IMR-90 (cell line): Measurements from ENCODE around the gene CCSER1. TPM values are rescaled to one million over a fixed set of nuclear protein-coding genes. Genes with fewer than 3 reads are reported as not detected.

Source experiments
- ATAC-seq: fragments of 200-7000 bp; cut with Tn5 transposase; 2 replicates; pipeline ENCODE4 v1.9.1; 2020; ENCODE audit warnings: low read depth, mild to moderate bottlenecking, moderate library complexity
- BruUV-seq: library from RNA; stranded (reverse); fragments of 400-500 nt; replicated peaks from 2 replicates; lab custom pipeline; 2021; lab: Mats Ljungman, UMichigan
- CTCF ChIA-PET: fragments of 300-600 bp; formaldehyde crosslinking; extraction: SDS; loops from one replicate; lab custom pipeline; 2021; ENCODE audit warnings: antibody characterized with exemption; lab: Yijun Ruan, JAX
- POLR2A ChIA-PET: fragments of 300-600 bp; sonication (Branson Sonifier 250); formaldehyde crosslinking; loops from one replicate; lab custom pipeline; 2022; ENCODE audit warnings: antibody characterized with exemption; ENCODE audit not compliant: unreplicated experiment; lab: Charles Lee
- DNase-seq: peaks from one replicate; pipeline ENCODE4 v3.0.0; 2013
- H2AFZ ChIP-seq: replicated peaks from 2 replicates; pipeline ENCODE3; 2013; ENCODE audit warnings: low read length, mild to moderate bottlenecking; ENCODE audit not compliant: poor library complexity
- H2AK5ac ChIP-seq: 2 replicates; pipeline ENCODE4 v1.6.1; 2013; ENCODE audit warnings: low read depth, low read length, inconsistent platforms
- H2AK9ac ChIP-seq: replicated peaks from 2 replicates; pipeline ENCODE3; 2013; ENCODE audit warnings: mild to moderate bottlenecking, low read depth, low read length, moderate library complexity; ENCODE audit not compliant: poor library complexity
- H2BK120ac ChIP-seq: 2 replicates; pipeline ENCODE4 v1.6.1; 2013; ENCODE audit warnings: low read depth, low read length, inconsistent platforms
- H2BK15ac ChIP-seq: 3 replicates; pipeline ENCODE4 v1.6.1; 2013; ENCODE audit warnings: low read depth, low read length, inconsistent platforms
- H2BK20ac ChIP-seq: 2 replicates; pipeline ENCODE4 v1.6.1; 2013; ENCODE audit warnings: low read depth, mild to moderate bottlenecking, inconsistent platforms, low read length, moderate library complexity
- H2BK5ac ChIP-seq: 2 replicates; pipeline ENCODE4 v1.6.1; 2013; ENCODE audit warnings: mild to moderate bottlenecking, low read depth, low read length, inconsistent platforms; ENCODE audit not compliant: poor library complexity, severe bottlenecking
- H3K14ac ChIP-seq: replicated peaks from 2 replicates; pipeline ENCODE4 v1.6.1; 2013; ENCODE audit warnings: low read depth, low read length, inconsistent platforms
- H3K18ac ChIP-seq: 2 replicates; pipeline ENCODE4 v1.6.1; 2013; ENCODE audit warnings: low read depth, low read length, control low read depth
- H3K23ac ChIP-seq: 2 replicates; pipeline ENCODE4 v1.6.1; 2013; ENCODE audit warnings: low read depth, low read length, inconsistent platforms
- H3K27ac ChIP-seq: 2 replicates; pipeline ENCODE4 v1.5.1; 2013; ENCODE audit warnings: mild to moderate bottlenecking, control low read depth, low read length; ENCODE audit not compliant: insufficient read depth
- H3K27me3 ChIP-seq: 2 replicates; pipeline ENCODE4 v1.6.1; 2013; ENCODE audit warnings: low read length; ENCODE audit not compliant: control insufficient read depth, insufficient read depth
- H3K36me3 ChIP-seq: 2 replicates; pipeline ENCODE4 v1.6.1; 2013; ENCODE audit warnings: low read length, mixed read lengths; ENCODE audit not compliant: control insufficient read depth, insufficient read depth
- H3K4ac ChIP-seq: 2 replicates; pipeline ENCODE4 v1.6.1; 2013; ENCODE audit warnings: low read depth, low read length, inconsistent platforms
- H3K4me1 ChIP-seq: 2 replicates; pipeline ENCODE4 v1.6.1; 2013; ENCODE audit warnings: low read length, mixed read lengths; ENCODE audit not compliant: control insufficient read depth, insufficient read depth
- H3K4me2 ChIP-seq: 2 replicates; pipeline ENCODE4 v1.6.1; 2013; ENCODE audit warnings: low read depth, mild to moderate bottlenecking, control low read depth, low read length, moderate library complexity
- H3K4me3 ChIP-seq: 2 replicates; pipeline ENCODE4 v1.5.1; 2013; ENCODE audit warnings: low read depth, mild to moderate bottlenecking, control low read depth, low read length, moderate library complexity; ENCODE audit not compliant: insufficient read depth
- H3K56ac ChIP-seq: 2 replicates; pipeline ENCODE4 v1.6.1; 2013; ENCODE audit warnings: low read length, inconsistent platforms; ENCODE audit not compliant: insufficient read depth; ENCODE audit errors: extremely low read depth
- H3K79me1 ChIP-seq, 2 experiments: 2 replicates each; pipeline ENCODE4 v1.6.1; 2013; ENCODE audit warnings: low read length in 2 of 2, inconsistent platforms in 1 of 2, low read depth in 1 of 2
- H3K9ac ChIP-seq: 2 replicates; pipeline ENCODE4 v1.6.1; 2013; ENCODE audit warnings: low read depth, low read length, control low read depth
- H3K9me1 ChIP-seq: 2 replicates; pipeline ENCODE4 v1.6.1; 2013; ENCODE audit warnings: low read length, inconsistent platforms; ENCODE audit not compliant: insufficient read depth
- H3K9me3 ChIP-seq: 2 replicates; pipeline ENCODE4 v1.6.1; 2013; ENCODE audit warnings: low read length; ENCODE audit not compliant: control insufficient read depth, insufficient read depth
- H4K20me1 ChIP-seq: 2 replicates; pipeline ENCODE4 v1.6.1; 2013; ENCODE audit warnings: low read length, inconsistent platforms; ENCODE audit not compliant: insufficient read depth
- H4K5ac ChIP-seq: 2 replicates; pipeline ENCODE4 v1.6.1; 2013; ENCODE audit warnings: mild to moderate bottlenecking, low read depth, low read length, control low read depth
- H4K8ac ChIP-seq, 2 experiments: 2 replicates each; pipeline ENCODE4 v1.6.1; 2013; ENCODE audit warnings: low read depth in 2 of 2, low read length in 2 of 2, control low read depth in 1 of 2, inconsistent platforms in 1 of 2
- H4K91ac ChIP-seq: 2 replicates; pipeline ENCODE4 v1.6.1; 2013; ENCODE audit warnings: low read depth, low read length, inconsistent platforms; ENCODE audit not compliant: insufficient read depth
- BHLHE40 ChIP-seq: fragments of 150-350 bp; IDR thresholded peaks from 2 replicates; pipeline ENCODE4 v1.6.1; 2016; ENCODE audit warnings: mild to moderate bottlenecking, low read depth, low read length
- CHD1 ChIP-seq: IDR thresholded peaks from 2 replicates; pipeline ENCODE4 v1.6.1; 2012; ENCODE audit warnings: low read depth, low read length, improper control_type of control experiment
- CTCF ChIP-seq: conservative IDR thresholded peaks from 2 replicates; pipeline ENCODE4 v1.5.1; 2012; ENCODE audit warnings: mild to moderate bottlenecking, low read depth, low read length, improper control_type of control experiment
- MAFK ChIP-seq: IDR thresholded peaks from 2 replicates; pipeline ENCODE4 v1.6.1; 2012; ENCODE audit warnings: low read depth, low read length, improper control_type of control experiment
- NFE2L2 ChIP-seq: fragments of 150-350 bp; IDR thresholded peaks from 2 replicates; pipeline ENCODE4 v1.6.1; 2016; ENCODE audit warnings: low read depth, mild to moderate bottlenecking, low read length
- POLR2A ChIP-seq: IDR thresholded peaks from 2 replicates; pipeline ENCODE4 v1.6.1; 2012; ENCODE audit warnings: mild to moderate bottlenecking, low read depth, low read length
- SMC3 ChIP-seq: fragments of 150-350 bp; IDR thresholded peaks from 2 replicates; pipeline ENCODE4 v1.6.1; 2016; ENCODE audit warnings: low read depth, mild to moderate bottlenecking, antibody characterized with exemption, low read length, moderate library complexity
- WGBS, 2 experiments: methylation state at CpG; one replicate each; pipeline versions ENCODE4 v1.1.5 to v1.1.7; 2013; ENCODE audit warnings: missing lambda C conversion rate in 2 of 2; ENCODE audit not compliant: insufficient read length in 1 of 2; ENCODE audit errors: extremely low coverage in 2 of 2; 5-methylcytosine and 5-hydroxymethylcytosine counted together
- dilution Hi-C: fragments of 300-500 bp; cut with HindIII; formaldehyde crosslinking; loops from one replicate; pipeline ENCODE4 v1.14.3; 2018; ENCODE audit warnings: low sequenced_read_pairs; ENCODE audit not compliant: unreplicated experiment
- in situ Hi-C: fragments of 300-500 bp; cut with MboI; formaldehyde crosslinking; loops from 3 replicates; pipeline ENCODE4 v1.14.3; 2019; ENCODE audit warnings: low sequenced_read_pairs, inconsistent platforms, mixed read lengths
- intact Hi-C: fragments of 100-400 bp; cut with micrococcal nuclease; formaldehyde crosslinking; loops from 2 replicates; pipeline ENCODE4 v1.10.0; 2022
- polyA plus RNA-seq, 3 experiments: library from polyadenylated mRNA; depleted of rRNA; stranded (reverse); fragments of >200 nt; gene quantifications; 2 replicates each; pipeline ENCODE4 v1.2.3, GENCODE V29; 2012; ENCODE audit warnings: low replicate concordance in 1 of 3
- total RNA-seq: library from RNA; depleted of rRNA; stranded (reverse); fragments of >200 nt; gene quantifications from 2 replicates; pipeline ENCODE4 v1.2.3, GENCODE V29; 2012

The CCSER1 gene
- total and polyA plus RNA-seq, 2 of the 4 experiments (the other 2 are of a cell fraction): not detected

- Histone ChIP-seq H2AK9ac (no peak overlapping the region), H3K4ac (no peak overlapping the region), H2BK5ac (no peak overlapping the region), H3K56ac (no peak overlapping the region), H4K20me1 (no peaks in the 10 kb centered on the region), H2BK20ac (no peak overlapping the region), H3K4me2 (no peak overlapping the region), H3K79me1 (no peaks in the 10 kb centered on the region), H3K4me3 (no peak overlapping the region), H3K18ac (no peak overlapping the region), H2BK120ac (no peak overlapping the region), H2AFZ (no peak overlapping the region), H2BK15ac (no peak overlapping the region), H3K23ac (no peak overlapping the region), H4K8ac (no peak overlapping the region), H3K14ac (no peak overlapping the region), H4K5ac (no peak overlapping the region), H4K91ac (no peak overlapping the region), H3K36me3 (no peaks in the 10 kb centered on the region), H3K9me1 (no peaks in the 10 kb centered on the region), H3K9me3 (peaks cover 6% of the 10 kb centered on the region), H3K27me3 (no peaks in the 10 kb centered on the region), H3K9ac (no peak overlapping the region), H3K4me1 (no peaks in the 10 kb centered on the region), H2AK5ac (no peak overlapping the region), H3K27ac (no peak overlapping the region)
- TF ChIP-seq BHLHE40: no peak
- TF ChIP-seq CHD1: no peak
- no peak for TF ChIP-seq CTCF
- TF ChIP-seq MAFK: no peak
- no peak for TF ChIP-seq POLR2A
- no peak for TF ChIP-seq SMC3
- no peak for TF ChIP-seq NFE2L2
- POLR2A ChIA-PET: no interaction called here
- intact Hi-C loops: no loop called here
- no peak for DNase-seq
- CTCF ChIA-PET: no interaction called here
- no TSS peak for BruUV-seq
- dilution Hi-C loops: no loop called here
- in situ Hi-C loops: no loop called here
- WGBS, 2 experiments: 49% methylated on average over 3 of the region's 6 CpGs; no CpG with 5 or more reads in 1 of the 2 experiments
- ATAC-seq: no peak
These were observed 671.8 kb downstream of the CCSER1 start for GRCh38 chr4:90798948-90799347.
